ACC112 (cell line): Measurements from ENCODE around the gene KCTD11.

Experiments used
- H2AFZ ChIP-seq: fragments of 200-600 bp; sonication (generic); one replicate; pipeline ENCODE4 v1.6.0; 2017; ENCODE audit warnings: antibody characterized with exemption, low read length; ENCODE audit not compliant: unreplicated experiment
- H3K27ac ChIP-seq: fragments of 200-600 bp; sonication (generic); 2 replicates; pipeline ENCODE4 v1.5.1; 2014; ENCODE audit warnings: low read depth, mild to moderate bottlenecking, antibody characterized with exemption, low read length, moderate library complexity
- H3K27me3 ChIP-seq: fragments of 200-600 bp; sonication (generic); 2 replicates; pipeline ENCODE4 v1.6.1; 2014; ENCODE audit warnings: mild to moderate bottlenecking, antibody characterized with exemption, low read length, moderate library complexity, mixed read lengths; ENCODE audit not compliant: insufficient read depth
- H3K36me3 ChIP-seq: fragments of 200-600 bp; sonication (generic); 2 replicates; pipeline ENCODE4 v1.6.1; 2016; ENCODE audit warnings: mild to moderate bottlenecking, antibody characterized with exemption, low read length, moderate library complexity, mixed read lengths; ENCODE audit not compliant: insufficient read depth
- H3K4me1 ChIP-seq: fragments of 200-600 bp; sonication (generic); one replicate; pipeline ENCODE4 v1.6.1; 2016; ENCODE audit warnings: low read length, mixed read lengths; ENCODE audit not compliant: insufficient read depth, unreplicated experiment, control insufficient read depth
- H3K4me3 ChIP-seq: fragments of 200-600 bp; sonication (generic); 2 replicates; pipeline ENCODE4 v1.5.1; 2014; ENCODE audit warnings: mild to moderate bottlenecking, low read depth, low read length
- H3K79me2 ChIP-seq: fragments of 200-600 bp; sonication (generic); one replicate; pipeline ENCODE4 v1.6.0; 2016; ENCODE audit warnings: low read length; ENCODE audit not compliant: control insufficient read depth, unreplicated experiment, insufficient read depth

Gene KCTD11

DNA sequence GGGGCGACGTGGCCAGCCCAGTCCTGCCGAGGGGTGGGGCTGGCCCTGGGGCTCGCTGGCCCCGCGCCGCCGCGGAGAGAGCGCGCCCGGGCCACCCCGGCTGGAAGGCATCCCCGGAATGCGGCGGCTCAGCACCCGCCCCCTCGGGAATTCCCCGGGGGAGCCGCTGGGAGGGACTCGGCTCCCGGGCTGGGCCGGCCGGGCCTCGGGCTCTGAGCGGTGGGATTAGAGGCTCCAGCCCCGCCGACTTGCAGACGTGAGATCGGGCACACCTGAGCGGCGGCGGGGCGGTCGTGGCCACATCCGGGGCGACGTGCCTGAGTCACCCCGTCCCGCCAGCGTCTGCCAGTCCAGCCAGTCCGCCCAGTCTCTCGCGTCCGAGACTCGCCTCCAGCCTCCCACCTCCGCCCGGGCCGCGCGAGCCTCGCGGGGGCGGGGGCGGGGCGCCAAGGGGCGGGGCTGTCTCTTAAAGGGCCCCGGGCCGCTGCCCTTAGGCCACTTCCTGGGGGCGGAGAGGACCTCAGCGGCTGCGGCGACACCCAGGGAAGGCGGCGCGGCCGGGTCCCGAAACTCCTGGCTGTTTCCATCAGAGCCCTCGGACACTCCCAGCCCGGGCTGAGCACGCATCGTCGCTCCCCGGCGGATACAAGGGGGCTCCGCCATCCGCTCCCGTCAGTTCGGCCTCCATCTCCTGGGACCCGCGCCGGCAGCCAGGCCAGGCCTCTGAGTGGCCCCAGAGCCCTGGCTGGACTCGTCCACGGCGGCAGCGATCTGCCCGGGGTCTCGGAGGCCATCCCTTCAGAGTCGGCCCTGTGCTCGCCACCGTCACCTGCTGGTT lies at the start of gene KCTD11:
TSS of gene KCTD11 (plus strand) at position 498 of the 838 bp plus-strand sequence.
- H2AFZ ChIP-seq: peak within 1 kb of the TSS; percentile 39
- no peaks in the 10 kb centered on the region for H3K27me3 ChIP-seq
- peak within 1 kb of the TSS; percentile 93 for H3K27ac ChIP-seq
- H3K79me2 ChIP-seq: peaks cover 30% of the 10 kb centered on the region
- peaks cover 41% of the 10 kb centered on the region for H3K4me1 ChIP-seq
- no peaks in the 10 kb centered on the region for H3K36me3 ChIP-seq
- peak within 1 kb of the TSS; percentile 85 for H3K4me3 ChIP-seq

DNA sequence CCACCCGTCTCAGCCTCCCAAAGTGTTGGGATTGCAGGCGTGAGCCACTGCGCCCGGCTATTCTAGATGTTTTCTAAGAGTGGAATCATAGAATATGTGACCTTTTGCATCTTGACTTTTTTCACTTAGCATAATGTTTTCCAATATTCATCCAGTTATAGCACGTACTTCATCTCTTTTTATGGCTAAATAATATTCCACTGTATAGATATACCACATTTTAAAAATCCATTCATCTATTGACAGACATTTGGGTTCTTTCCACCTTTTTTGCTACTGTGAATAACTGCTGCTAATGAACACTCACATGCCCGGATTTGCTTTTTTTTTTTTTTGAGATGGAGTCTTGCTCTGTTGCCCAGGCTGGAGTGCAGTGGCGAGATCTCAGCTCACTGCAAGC lies 47.8 kb upstream of the KCTD11 start:
- Histone ChIP-seq H3K36me3 (no peaks in the 10 kb centered on the region), H3K27me3 (no peaks in the 10 kb centered on the region), H2AFZ (no peak overlapping the region), H3K4me1 (peaks cover 1% of the 10 kb centered on the region), H3K4me3 (no peak overlapping the region), H3K27ac (no peak overlapping the region), H3K79me2 (peaks cover 17% of the 10 kb centered on the region)

- Histone ChIP-seq H3K27ac (peak within 1 kb of the TSS; percentile 98), H3K4me3 (peak within 1 kb of the TSS; percentile 96), H2AFZ (peak within 1 kb of the TSS; percentile 5), H3K79me2 (peaks cover 43% of the 10 kb centered on the region), H3K36me3 (peaks cover 22% of the 10 kb centered on the region), H3K4me1 (peaks cover 22% of the 10 kb centered on the region), H3K27me3 (no peaks in the 10 kb centered on the region)
These were observed 44.9 kb upstream of the KCTD11 start, which contains the start of gene EIF5A for GRCh38 chr17:7306911-7307685. EIF5A (plus strand) TSS chr17:7307628; CDS start chr17:7309636, 2,008 bp downstream.

- Histone ChIP-seq H3K27ac (peak overlapping the region; percentile 98), H3K4me1 (peaks cover 25% of the 10 kb centered on the region), H3K36me3 (peaks cover 28% of the 10 kb centered on the region), H3K4me3 (peak overlapping the region; percentile 96), H2AFZ (no peak overlapping the region), H3K79me2 (peaks cover 50% of the 10 kb centered on the region), H3K27me3 (no peaks in the 10 kb centered on the region)
These were observed 44.0 kb upstream of the KCTD11 start for GRCh38 chr17:7307686-7308624.

DNA sequence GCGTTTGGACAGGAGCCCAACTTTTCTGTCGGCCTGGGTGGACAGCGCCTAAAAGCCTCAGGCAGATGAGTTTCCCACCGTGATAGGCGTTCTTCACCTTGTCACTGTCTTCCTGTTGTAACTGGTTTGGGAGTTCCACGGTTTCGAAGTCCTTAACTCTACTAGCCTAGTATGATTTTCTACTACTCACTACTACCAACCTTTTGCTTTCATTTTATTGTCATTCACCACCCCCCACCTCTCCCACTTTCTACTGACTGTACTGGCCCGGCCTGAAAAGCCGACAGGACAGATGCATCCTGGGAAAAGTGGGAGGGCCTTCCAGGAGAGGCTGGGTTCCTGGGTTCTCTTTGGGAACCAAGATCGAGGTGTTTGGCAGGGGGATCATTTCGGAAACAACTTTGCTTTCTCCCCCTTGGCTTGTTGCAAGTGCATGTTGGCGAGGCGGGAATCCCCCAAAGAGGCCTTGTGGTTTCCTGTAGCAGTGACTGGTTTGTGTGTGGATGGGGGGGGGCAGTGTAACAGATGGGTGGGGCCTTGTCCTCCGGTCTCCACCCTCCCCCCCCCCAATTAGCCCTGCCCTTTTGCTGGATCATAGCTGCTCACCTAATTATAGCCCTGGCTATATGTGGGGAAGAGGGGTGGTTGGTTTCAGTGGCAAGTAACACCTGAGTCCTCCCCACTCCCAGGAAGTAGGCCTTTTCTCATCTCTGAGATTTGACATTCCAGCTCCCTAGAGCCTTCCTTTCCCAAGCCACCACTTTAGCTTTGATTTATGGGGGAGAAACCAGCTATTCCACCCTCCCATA lies 43.1 kb upstream of the KCTD11 start:
- Histone ChIP-seq H3K4me3 (peak overlapping the region; percentile 96), H3K36me3 (peaks cover 31% of the 10 kb centered on the region), H3K27ac (peak overlapping the region; percentile 98), H3K79me2 (peaks cover 52% of the 10 kb centered on the region), H3K27me3 (no peaks in the 10 kb centered on the region), H3K4me1 (peaks cover 34% of the 10 kb centered on the region), H2AFZ (no peak overlapping the region)

DNA sequence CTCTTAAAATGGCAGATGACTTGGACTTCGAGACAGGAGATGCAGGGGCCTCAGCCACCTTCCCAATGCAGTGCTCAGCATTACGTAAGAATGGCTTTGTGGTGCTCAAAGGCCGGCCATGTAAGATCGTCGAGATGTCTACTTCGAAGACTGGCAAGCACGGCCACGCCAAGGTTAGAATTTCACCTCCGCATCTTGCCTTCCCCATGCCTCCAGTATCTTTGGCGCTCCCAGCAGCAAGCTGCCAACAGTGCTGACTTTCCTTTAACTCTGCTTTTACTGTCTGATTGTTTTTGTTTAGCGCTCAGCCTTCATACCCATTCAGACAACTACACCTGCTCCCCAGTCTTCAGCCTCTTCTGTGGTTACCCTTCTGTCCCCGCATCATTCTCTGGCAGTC lies 42.3 kb upstream of the KCTD11 start:
- Histone ChIP-seq H3K36me3 (peaks cover 31% of the 10 kb centered on the region), H3K27me3 (no peaks in the 10 kb centered on the region), H3K4me3 (peak overlapping the region; percentile 96), H3K79me2 (peaks cover 57% of the 10 kb centered on the region), H3K4me1 (peaks cover 40% of the 10 kb centered on the region), H3K27ac (peak overlapping the region; percentile 98; the same call in 1 of the 2 replicates), H2AFZ (no peak overlapping the region)

- Histone ChIP-seq H3K27me3 (no peaks in the 10 kb centered on the region), H3K27ac (0 out of 2 replicates have a peak overlapping the region, but pooled peaks have one; percentile 20), H2AFZ (no peak overlapping the region), H3K36me3 (peaks cover 31% of the 10 kb centered on the region), H3K4me3 (no peak overlapping the region), H3K4me1 (peaks cover 46% of the 10 kb centered on the region), H3K79me2 (peaks cover 57% of the 10 kb centered on the region)
These were observed 40.8 kb upstream of the KCTD11 start for GRCh38 chr17:7311110-7311705.

DNA sequence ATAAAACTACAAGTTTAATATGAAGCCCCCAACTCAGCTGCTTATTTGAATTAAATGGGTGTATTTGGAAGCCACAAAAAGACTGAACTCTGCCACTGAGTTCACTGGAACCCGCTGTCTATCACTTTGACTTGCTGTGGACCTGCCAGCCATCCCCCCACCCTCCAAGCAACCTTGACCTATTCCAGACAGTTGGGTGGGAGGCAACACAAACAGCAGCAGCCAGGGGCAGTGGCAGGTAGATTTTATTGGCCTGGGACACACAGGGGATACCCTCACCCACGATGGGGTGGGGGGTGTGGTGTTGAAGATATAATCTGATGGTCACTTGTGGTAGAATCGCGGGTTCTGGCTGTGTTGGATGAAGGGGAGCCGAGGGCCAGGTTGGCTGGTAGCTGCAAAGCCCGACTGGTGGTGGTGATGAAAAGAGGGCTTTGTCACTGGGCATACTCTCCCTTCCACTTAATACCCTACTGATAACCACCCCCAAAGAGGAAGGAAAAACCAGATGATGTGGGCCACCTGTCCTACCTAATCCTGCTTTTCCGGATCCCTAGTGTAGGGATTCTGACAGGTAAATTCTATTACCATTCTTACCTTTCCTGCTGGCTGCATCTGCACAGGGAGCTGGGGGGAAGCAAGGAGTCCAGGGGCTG lies 39.4 kb upstream of the KCTD11 start:
- Histone ChIP-seq H3K36me3 (peaks cover 31% of the 10 kb centered on the region), H3K27me3 (no peaks in the 10 kb centered on the region), H3K4me3 (no peak overlapping the region), H3K4me1 (peaks cover 47% of the 10 kb centered on the region), H2AFZ (no peak overlapping the region), H3K27ac (no peak overlapping the region), H3K79me2 (peaks cover 56% of the 10 kb centered on the region)
